ENCODE results near the gene RBM14.

RBM14 gene

DNA sequence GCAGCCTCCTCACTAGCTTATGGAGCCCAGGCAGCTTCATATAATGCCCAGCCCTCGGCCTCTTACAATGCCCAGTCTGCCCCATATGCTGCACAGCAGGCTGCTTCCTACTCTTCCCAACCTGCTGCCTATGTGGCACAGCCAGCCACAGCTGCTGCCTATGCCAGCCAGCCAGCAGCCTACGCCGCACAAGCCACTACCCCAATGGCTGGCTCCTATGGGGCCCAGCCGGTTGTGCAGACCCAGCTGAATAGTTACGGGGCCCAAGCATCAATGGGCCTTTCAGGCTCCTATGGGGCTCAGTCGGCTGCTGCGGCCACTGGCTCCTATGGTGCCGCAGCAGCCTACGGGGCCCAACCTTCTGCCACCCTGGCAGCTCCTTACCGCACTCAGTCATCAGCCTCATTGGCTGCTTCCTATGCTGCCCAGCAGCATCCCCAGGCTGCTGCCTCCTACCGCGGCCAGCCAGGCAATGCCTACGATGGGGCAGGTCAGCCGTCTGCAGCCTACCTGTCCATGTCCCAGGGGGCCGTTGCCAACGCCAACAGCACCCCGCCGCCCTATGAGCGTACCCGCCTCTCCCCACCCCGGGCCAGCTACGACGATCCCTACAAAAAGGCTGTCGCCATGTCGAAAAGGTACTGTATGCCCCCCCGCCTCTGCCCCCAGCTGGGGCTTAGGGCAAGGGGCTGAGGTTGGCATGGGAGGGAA is 8.8 kb downstream of the RBM14 start:
- no peak overlapping the region for H3K9ac ChIP-seq (ENCODE audit: low read depth, low read length)
- peaks cover 9% of the 10 kb centered on the region for H3K4me1 ChIP-seq (ENCODE audit: control insufficient read depth, insufficient read depth, low read length)
- H3K9me3 ChIP-seq (replicated peaks; ENCODE audit: low read length), result no peaks in the 10 kb centered on the region
- no peaks in the 10 kb centered on the region for H3K27me3 ChIP-seq (ENCODE audit: control insufficient read depth, insufficient read depth, low read length)
- H3K36me3 ChIP-seq (ENCODE audit: insufficient read depth, low read length), result peaks cover 84% of the 10 kb centered on the region
- no peak overlapping the region for H3K4me3 ChIP-seq (ENCODE audit: low read length)
- no peak overlapping the region for H3K4me2 ChIP-seq (ENCODE audit: low read length)

GRCh38 chr11:66625752-66626149 is 9.3 kb downstream of the RBM14 start:
- H3K4me1 ChIP-seq (ENCODE audit: control insufficient read depth, insufficient read depth, low read length), result peaks cover 9% of the 10 kb centered on the region
- no peak overlapping the region for H3K9ac ChIP-seq (ENCODE audit: low read depth, low read length)
- peaks cover 87% of the 10 kb centered on the region for H3K36me3 ChIP-seq (ENCODE audit: insufficient read depth, low read length)
- no peak overlapping the region for H3K4me2 ChIP-seq (ENCODE audit: low read length)
- no peak overlapping the region for H3K4me3 ChIP-seq (ENCODE audit: low read length)
- H3K9me3 ChIP-seq (replicated peaks; ENCODE audit: low read length), result no peaks in the 10 kb centered on the region
- no peaks in the 10 kb centered on the region for H3K27me3 ChIP-seq (ENCODE audit: control insufficient read depth, insufficient read depth, low read length)

DNA sequence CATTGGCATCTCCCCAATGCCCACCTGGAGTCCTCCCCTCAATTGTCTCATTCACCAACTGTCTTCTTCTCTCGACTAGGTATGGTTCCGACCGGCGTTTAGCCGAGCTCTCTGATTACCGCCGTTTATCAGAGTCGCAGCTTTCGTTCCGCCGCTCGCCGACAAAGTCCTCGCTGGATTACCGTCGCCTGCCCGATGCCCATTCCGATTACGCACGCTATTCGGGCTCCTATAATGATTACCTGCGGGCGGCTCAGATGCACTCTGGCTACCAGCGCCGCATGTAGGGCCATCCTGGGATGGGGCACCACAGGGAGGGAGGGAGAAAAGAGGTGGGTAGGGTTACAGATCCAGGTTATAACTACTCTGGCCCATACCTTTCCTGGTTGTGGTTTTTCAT is 10.0 kb downstream of the RBM14 start:
- peaks cover 85% of the 10 kb centered on the region for H3K36me3 ChIP-seq (ENCODE audit: insufficient read depth, low read length)
- peaks cover 4% of the 10 kb centered on the region for H3K4me1 ChIP-seq (ENCODE audit: control insufficient read depth, insufficient read depth, low read length)

GRCh38 chr11:66626926-66627325 is 10.5 kb downstream of the RBM14 start:
- Histone ChIP-seq H3K27me3 (ENCODE audit: control insufficient read depth, insufficient read depth, low read length) (no peaks in the 10 kb centered on the region), H3K4me2 (ENCODE audit: low read length) (no peak overlapping the region), H3K9me3 (replicated peaks; ENCODE audit: low read length) (no peaks in the 10 kb centered on the region), H3K36me3 (ENCODE audit: insufficient read depth, low read length) (peaks cover 83% of the 10 kb centered on the region), H3K4me3 (ENCODE audit: low read length) (no peak overlapping the region), H3K4me1 (ENCODE audit: control insufficient read depth, insufficient read depth, low read length) (peaks cover 4% of the 10 kb centered on the region), H3K9ac (ENCODE audit: low read depth, low read length) (no peak overlapping the region)

More for the DNA sequence above, 10.0 kb downstream of the RBM14 start:
- Histone ChIP-seq H3K27me3 (ENCODE audit: control insufficient read depth, insufficient read depth, low read length) (no peaks in the 10 kb centered on the region), H3K9ac (ENCODE audit: low read depth, low read length) (no peak overlapping the region), H3K4me2 (ENCODE audit: low read length) (no peak overlapping the region), H3K9me3 (replicated peaks; ENCODE audit: low read length) (no peaks in the 10 kb centered on the region), H3K4me3 (ENCODE audit: low read length) (no peak overlapping the region)

GRCh38 chr11:66628061-66628603 is 11.7 kb downstream of the RBM14 start:
- no peaks in the 10 kb centered on the region for H3K27me3 ChIP-seq (ENCODE audit: control insufficient read depth, insufficient read depth, low read length)
- H3K4me2 ChIP-seq (ENCODE audit: low read length), result no peak overlapping the region
- H3K9me3 ChIP-seq (replicated peaks; ENCODE audit: low read length), result no peaks in the 10 kb centered on the region
- no peak overlapping the region for H3K4me3 ChIP-seq (ENCODE audit: low read length)
- no peak overlapping the region for H3K9ac ChIP-seq (ENCODE audit: low read depth, low read length)
- no peaks in the 10 kb centered on the region for H3K4me1 ChIP-seq (ENCODE audit: control insufficient read depth, insufficient read depth, low read length)
- peaks cover 77% of the 10 kb centered on the region for H3K36me3 ChIP-seq (ENCODE audit: insufficient read depth, low read length)

GRCh38 chr11:66629356-66629755 is 12.9 kb downstream of the RBM14 start:
- peaks cover 73% of the 10 kb centered on the region for H3K36me3 ChIP-seq (ENCODE audit: insufficient read depth, low read length)
- no peak overlapping the region for H3K4me2 ChIP-seq (ENCODE audit: low read length)
- H3K4me1 ChIP-seq (ENCODE audit: control insufficient read depth, insufficient read depth, low read length), result no peaks in the 10 kb centered on the region
- no peak overlapping the region for H3K4me3 ChIP-seq (ENCODE audit: low read length)
- H3K9ac ChIP-seq (ENCODE audit: low read depth, low read length), result no peak overlapping the region
- H3K27me3 ChIP-seq (ENCODE audit: control insufficient read depth, insufficient read depth, low read length), result no peaks in the 10 kb centered on the region
- no peaks in the 10 kb centered on the region for H3K9me3 ChIP-seq (replicated peaks; ENCODE audit: low read length)

DNA sequence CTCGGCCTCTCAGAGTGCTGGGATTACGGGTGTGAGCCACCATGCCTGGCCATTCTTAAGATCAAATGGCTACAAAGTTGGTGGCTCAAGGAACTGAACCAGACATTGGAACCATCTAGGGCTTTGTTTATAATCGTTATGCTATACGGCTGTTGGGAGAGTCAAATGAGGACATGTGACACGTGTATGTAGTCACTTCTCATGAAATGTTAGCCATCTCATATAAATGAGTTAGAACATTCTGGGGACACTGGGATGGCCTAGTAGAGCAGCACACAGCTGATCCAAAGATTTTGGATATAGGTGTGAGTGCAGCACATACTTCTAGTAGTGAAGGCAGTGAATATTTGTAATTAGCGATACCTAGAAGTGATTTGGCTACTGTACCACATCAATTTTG is 15.5 kb downstream of the RBM14 start:
- Histone ChIP-seq H3K4me3 (ENCODE audit: low read length) (no peak overlapping the region), H3K36me3 (ENCODE audit: insufficient read depth, low read length) (peaks cover 53% of the 10 kb centered on the region), H3K4me2 (ENCODE audit: low read length) (no peak overlapping the region), H3K9ac (ENCODE audit: low read depth, low read length) (no peak overlapping the region), H3K4me1 (ENCODE audit: control insufficient read depth, insufficient read depth, low read length) (no peaks in the 10 kb centered on the region), H3K27me3 (ENCODE audit: control insufficient read depth, insufficient read depth, low read length) (no peaks in the 10 kb centered on the region), H3K9me3 (replicated peaks; ENCODE audit: low read length) (no peaks in the 10 kb centered on the region)

DNA sequence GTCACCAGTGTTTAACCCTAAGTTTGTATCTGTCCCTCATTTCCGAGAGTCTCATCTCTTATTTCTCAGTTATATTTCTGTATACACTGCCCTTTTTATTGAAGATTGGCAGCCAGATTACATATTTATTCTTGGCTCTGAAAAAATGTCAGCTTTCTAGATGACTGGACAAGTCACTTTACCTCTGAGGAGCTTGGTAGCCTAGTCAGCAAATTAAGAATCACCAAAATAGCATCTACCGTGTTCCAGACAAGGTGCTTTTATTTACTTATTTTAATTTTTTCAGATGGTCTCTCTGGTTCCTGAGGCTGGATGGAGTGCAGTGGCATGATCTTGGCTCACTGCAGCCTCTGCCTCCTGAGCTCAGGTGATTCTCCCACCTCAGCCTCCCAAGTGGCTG is 16.5 kb downstream of the RBM14 start:
- Histone ChIP-seq H3K27me3 (ENCODE audit: control insufficient read depth, insufficient read depth, low read length) (no peaks in the 10 kb centered on the region), H3K4me2 (ENCODE audit: low read length) (no peak overlapping the region), H3K4me3 (ENCODE audit: low read length) (no peak overlapping the region), H3K36me3 (ENCODE audit: insufficient read depth, low read length) (peaks cover 46% of the 10 kb centered on the region), H3K9me3 (replicated peaks; ENCODE audit: low read length) (no peaks in the 10 kb centered on the region), H3K9ac (ENCODE audit: low read depth, low read length) (no peak overlapping the region), H3K4me1 (ENCODE audit: control insufficient read depth, insufficient read depth, low read length) (peaks cover 6% of the 10 kb centered on the region)

DNA sequence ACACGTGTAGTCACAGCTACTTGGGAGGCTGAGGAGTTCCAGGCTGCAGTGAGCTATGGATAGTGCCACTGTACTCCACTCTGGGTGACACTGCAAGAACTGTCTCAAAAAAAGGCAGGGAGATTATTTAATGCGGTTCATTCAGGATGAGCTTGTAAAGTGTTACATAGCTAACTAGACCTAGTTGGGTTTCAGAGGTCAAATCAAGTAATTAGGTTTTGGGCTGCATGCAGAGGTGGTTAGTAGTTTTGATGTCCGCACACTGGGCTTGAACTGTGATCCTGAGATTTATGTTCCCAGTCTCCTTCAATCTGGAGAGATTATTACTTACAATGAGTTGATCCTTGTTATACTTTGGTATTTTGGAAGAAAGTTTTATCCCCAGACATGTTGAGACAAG is 20.0 kb downstream of the RBM14 start:
- Histone ChIP-seq H3K9ac (ENCODE audit: low read depth, low read length) (no peak overlapping the region), H3K4me1 (ENCODE audit: control insufficient read depth, insufficient read depth, low read length) (peaks cover 25% of the 10 kb centered on the region), H3K9me3 (replicated peaks; ENCODE audit: low read length) (no peaks in the 10 kb centered on the region), H3K27me3 (ENCODE audit: control insufficient read depth, insufficient read depth, low read length) (no peaks in the 10 kb centered on the region), H3K4me3 (ENCODE audit: low read length) (no peak overlapping the region), H3K36me3 (ENCODE audit: insufficient read depth, low read length) (peaks cover 38% of the 10 kb centered on the region), H3K4me2 (ENCODE audit: low read length) (no peak overlapping the region)

- Histone ChIP-seq H3K27me3 (ENCODE audit: control insufficient read depth, insufficient read depth, low read length) (no peaks in the 10 kb centered on the region), H3K36me3 (ENCODE audit: insufficient read depth, low read length) (peaks cover 44% of the 10 kb centered on the region), H3K4me3 (ENCODE audit: low read length) (peak overlapping the region; percentile 69), H3K9me3 (replicated peaks; ENCODE audit: low read length) (no peaks in the 10 kb centered on the region), H3K4me1 (ENCODE audit: control insufficient read depth, insufficient read depth, low read length) (peaks cover 38% of the 10 kb centered on the region), H3K4me2 (ENCODE audit: low read length) (peak overlapping the region; percentile 93), H3K9ac (ENCODE audit: low read depth, low read length) (peak overlapping the region; percentile 76)
Observed at GRCh38 chr11:66637557-66638176, 21.2 kb downstream of the RBM14 start.

- no peaks in the 10 kb centered on the region for H3K9me3 ChIP-seq (replicated peaks; ENCODE audit: low read length)
- H3K27me3 ChIP-seq (ENCODE audit: control insufficient read depth, insufficient read depth, low read length), result no peaks in the 10 kb centered on the region
- H3K4me1 ChIP-seq (ENCODE audit: control insufficient read depth, insufficient read depth, low read length), result peaks cover 46% of the 10 kb centered on the region
- peak within 1 kb of the TSS; percentile 93 for H3K4me2 ChIP-seq (ENCODE audit: low read length)
- peak within 1 kb of the TSS; percentile 93 for H3K9ac ChIP-seq (ENCODE audit: low read depth, low read length)
- H3K36me3 ChIP-seq (ENCODE audit: insufficient read depth, low read length), result peaks cover 49% of the 10 kb centered on the region
- peak within 1 kb of the TSS; percentile 78 for H3K4me3 ChIP-seq (ENCODE audit: low read length)
Observed at GRCh38 chr11:66638177-66639065, 22.0 kb downstream of the RBM14 start, which contains the start of gene RBM4. TSS of gene RBM4 (plus strand) at chr11:66638703. CDS start at chr11:66639712, 1,009 bp downstream.
